ENCODE data around the gene TPSB2. TPM values are rescaled to one million over a fixed set of nuclear protein-coding genes. Genes with fewer than 3 reads are reported as not detected.
"Not testable (repeated sequence)": the region's sequence is repeated elsewhere in the genome, so short reads cannot be mapped to it uniquely, and the experiment has no call there.

Gene TPSB2
- total RNA-seq, 1 donor from 2014 or later: not detected

- H3K27me3 Mint-ChIP-seq (ENCODE audit: low read depth, unreplicated experiment); H3K36me3 Mint-ChIP-seq (ENCODE audit: low read depth, unreplicated experiment); H3K27ac ChIP-seq (ENCODE audit: low read depth, low read length): not testable (repeated sequence)
Observed at GRCh38 chr16:1254821-1255220, 24.8 kb upstream of the TPSB2 start.

GRCh38 chr16:1253701-1254364 is 23.8 kb upstream of the TPSB2 start:
- H3K27me3 Mint-ChIP-seq (ENCODE audit: low read depth, unreplicated experiment): not testable (repeated sequence)

More at GRCh38 chr16:1254821-1255220, 24.8 kb upstream of the TPSB2 start:
- not testable (repeated sequence) for H3K79me2 ChIP-seq (ENCODE audit: insufficient read depth, low read length); H3K27ac Mint-ChIP-seq (ENCODE audit: unreplicated experiment); DNase-seq (ENCODE audit: low read depth); FAIRE-seq; H3K9me3 ChIP-seq (ENCODE audit: insufficient read depth, low read depth, low read length); H3K4me3 ChIP-seq (ENCODE audit: insufficient read depth, low read depth, low read length); H4K20me1 ChIP-seq (ENCODE audit: insufficient read depth, low read length); H2AFZ ChIP-seq (ENCODE audit: low read depth, low read length); H3K9ac ChIP-seq (ENCODE audit: low read length); H3K4me2 ChIP-seq (ENCODE audit: low read length); H3K4me3 Mint-ChIP-seq (ENCODE audit: unreplicated experiment); H3K36me3 ChIP-seq (ENCODE audit: insufficient read depth, low read length); H3K4me1 Mint-ChIP-seq (ENCODE audit: low read depth, unreplicated experiment); H3K9me3 Mint-ChIP-seq (ENCODE audit: unreplicated experiment); H3K4me1 ChIP-seq (ENCODE audit: insufficient read depth, low read length)
- H3K27me3 ChIP-seq (ENCODE audit: insufficient read depth, low read length): peaks cover 11% of the 10 kb centered on the region

GRCh38 chr16:1249031-1249755 is 19.2 kb upstream of the TPSB2 start:
- not testable (repeated sequence) for H3K36me3 ChIP-seq (ENCODE audit: insufficient read depth, low read length); H3K79me2 ChIP-seq (ENCODE audit: insufficient read depth, low read length); H4K20me1 ChIP-seq (ENCODE audit: insufficient read depth, low read length); H2AFZ ChIP-seq (ENCODE audit: low read depth, low read length); H3K27me3 ChIP-seq (ENCODE audit: insufficient read depth, low read length); H3K9ac ChIP-seq (ENCODE audit: low read length); H3K27ac Mint-ChIP-seq (ENCODE audit: unreplicated experiment); H3K4me1 Mint-ChIP-seq (ENCODE audit: low read depth, unreplicated experiment); FAIRE-seq; H3K4me3 Mint-ChIP-seq (ENCODE audit: unreplicated experiment); DNase-seq (ENCODE audit: low read depth); H3K9me3 ChIP-seq (ENCODE audit: insufficient read depth, low read depth, low read length); H3K4me1 ChIP-seq (ENCODE audit: insufficient read depth, low read length); H3K4me3 ChIP-seq (ENCODE audit: insufficient read depth, low read depth, low read length); H3K36me3 Mint-ChIP-seq (ENCODE audit: low read depth, unreplicated experiment); H3K27ac ChIP-seq (ENCODE audit: low read depth, low read length); H3K9me3 Mint-ChIP-seq (ENCODE audit: unreplicated experiment); H3K4me2 ChIP-seq (ENCODE audit: low read length)
- peaks cover 30% of the 10 kb centered on the region for H3K27me3 Mint-ChIP-seq (ENCODE audit: low read depth, unreplicated experiment)

More at GRCh38 chr16:1253701-1254364, 23.8 kb upstream of the TPSB2 start:
- not testable (repeated sequence) for H3K4me2 ChIP-seq (ENCODE audit: low read length); H3K4me1 Mint-ChIP-seq (ENCODE audit: low read depth, unreplicated experiment); FAIRE-seq; H2AFZ ChIP-seq (ENCODE audit: low read depth, low read length); H3K4me3 ChIP-seq (ENCODE audit: insufficient read depth, low read depth, low read length); H3K36me3 Mint-ChIP-seq (ENCODE audit: low read depth, unreplicated experiment); H3K27me3 ChIP-seq (ENCODE audit: insufficient read depth, low read length); H3K79me2 ChIP-seq (ENCODE audit: insufficient read depth, low read length); DNase-seq (ENCODE audit: low read depth); H3K9me3 ChIP-seq (ENCODE audit: insufficient read depth, low read depth, low read length); H3K36me3 ChIP-seq (ENCODE audit: insufficient read depth, low read length); H3K27ac Mint-ChIP-seq (ENCODE audit: unreplicated experiment); H3K9me3 Mint-ChIP-seq (ENCODE audit: unreplicated experiment); H3K4me1 ChIP-seq (ENCODE audit: insufficient read depth, low read length); H4K20me1 ChIP-seq (ENCODE audit: insufficient read depth, low read length); H3K27ac ChIP-seq (ENCODE audit: low read depth, low read length); H3K9ac ChIP-seq (ENCODE audit: low read length); H3K4me3 Mint-ChIP-seq (ENCODE audit: unreplicated experiment)

- not testable (repeated sequence) for H3K4me1 Mint-ChIP-seq (ENCODE audit: low read depth, unreplicated experiment); H3K4me3 Mint-ChIP-seq (ENCODE audit: unreplicated experiment); H3K9ac ChIP-seq (ENCODE audit: low read length); H3K9me3 ChIP-seq (ENCODE audit: insufficient read depth, low read depth, low read length); H3K36me3 Mint-ChIP-seq (ENCODE audit: low read depth, unreplicated experiment); H3K27ac ChIP-seq (ENCODE audit: low read depth, low read length); H3K36me3 ChIP-seq (ENCODE audit: insufficient read depth, low read length); H2AFZ ChIP-seq (ENCODE audit: low read depth, low read length); H3K4me2 ChIP-seq (ENCODE audit: low read length); H3K4me1 ChIP-seq (ENCODE audit: insufficient read depth, low read length); DNase-seq (ENCODE audit: low read depth); H4K20me1 ChIP-seq (ENCODE audit: insufficient read depth, low read length); H3K9me3 Mint-ChIP-seq (ENCODE audit: unreplicated experiment); H3K27me3 ChIP-seq (ENCODE audit: insufficient read depth, low read length); H3K79me2 ChIP-seq (ENCODE audit: insufficient read depth, low read length); H3K4me3 ChIP-seq (ENCODE audit: insufficient read depth, low read depth, low read length); FAIRE-seq
- H3K27me3 Mint-ChIP-seq (ENCODE audit: low read depth, unreplicated experiment): peaks cover 33% of the 10 kb centered on the region
- peak overlapping the region; percentile 34 for H3K27ac Mint-ChIP-seq (ENCODE audit: unreplicated experiment)
Observed at GRCh38 chr16:1247903-1248537, 18.0 kb upstream of the TPSB2 start.

All from astrocyte (in vitro differentiated cells and primary cell).